Sigmoid colon (tissue), 4 donors: ENCODE measurements around the gene SNTG2.

Experiments used
- EP300 ChIP-seq, 4 donors: sonication (generic); formaldehyde crosslinking; IDR thresholded peaks; one replicate each; pipeline ENCODE4 v1.6.1; 2017; ENCODE audit warnings: antibody characterized with exemption in 4 of 4
- POLR2A ChIP-seq, 2 donors: fragments of 450-650 bp; IDR thresholded peaks; one replicate each; pipeline ENCODE4 v1.6.1; 2016; ENCODE audit warnings: antibody characterized with exemption in 2 of 2, mild to moderate bottlenecking in 2 of 2, moderate library complexity in 2 of 2
- TF ChIP-seq, protein P1 (sequence below), 4 experiments: fragments of 450-650 bp in 3 of 4; fragments of 200-600 bp in 1 of 4; IDR thresholded peaks; one replicate each; pipeline ENCODE4 v1.5.1; 2016 to 2019; ENCODE audit warnings: antibody characterized with exemption in 4 of 4, mild to moderate bottlenecking in 3 of 4, moderate library complexity in 2 of 4

DNA sequence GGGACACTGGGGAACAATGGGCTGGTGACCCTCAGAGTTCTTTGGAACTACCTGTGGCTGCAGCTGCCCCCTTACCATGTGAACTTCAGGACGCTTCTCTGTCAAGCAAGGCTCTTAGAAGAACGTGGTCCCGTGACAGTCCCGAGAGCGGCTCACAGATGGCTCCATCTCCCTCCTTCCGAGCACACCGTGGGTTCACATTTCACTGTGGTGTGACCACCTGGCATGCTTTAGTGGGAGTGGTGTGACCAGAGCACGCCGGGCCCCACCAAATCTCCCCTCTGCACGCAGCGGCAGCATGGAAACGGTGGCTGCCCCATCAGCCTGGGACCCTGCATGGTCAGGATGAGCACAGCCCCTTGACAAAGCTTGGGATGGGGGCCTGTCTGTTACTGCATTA is 452.9 kb downstream of the SNTG2 start:
- TF ChIP-seq, protein P1, sequence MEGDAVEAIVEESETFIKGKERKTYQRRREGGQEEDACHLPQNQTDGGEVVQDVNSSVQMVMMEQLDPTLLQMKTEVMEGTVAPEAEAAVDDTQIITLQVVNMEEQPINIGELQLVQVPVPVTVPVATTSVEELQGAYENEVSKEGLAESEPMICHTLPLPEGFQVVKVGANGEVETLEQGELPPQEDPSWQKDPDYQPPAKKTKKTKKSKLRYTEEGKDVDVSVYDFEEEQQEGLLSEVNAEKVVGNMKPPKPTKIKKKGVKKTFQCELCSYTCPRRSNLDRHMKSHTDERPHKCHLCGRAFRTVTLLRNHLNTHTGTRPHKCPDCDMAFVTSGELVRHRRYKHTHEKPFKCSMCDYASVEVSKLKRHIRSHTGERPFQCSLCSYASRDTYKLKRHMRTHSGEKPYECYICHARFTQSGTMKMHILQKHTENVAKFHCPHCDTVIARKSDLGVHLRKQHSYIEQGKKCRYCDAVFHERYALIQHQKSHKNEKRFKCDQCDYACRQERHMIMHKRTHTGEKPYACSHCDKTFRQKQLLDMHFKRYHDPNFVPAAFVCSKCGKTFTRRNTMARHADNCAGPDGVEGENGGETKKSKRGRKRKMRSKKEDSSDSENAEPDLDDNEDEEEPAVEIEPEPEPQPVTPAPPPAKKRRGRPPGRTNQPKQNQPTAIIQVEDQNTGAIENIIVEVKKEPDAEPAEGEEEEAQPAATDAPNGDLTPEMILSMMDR (IDR thresholded peaks at IDR 0.05), result no peak
- no peak for TF ChIP-seq POLR2A (IDR thresholded peaks at IDR 0.05)
- TF ChIP-seq EP300 (IDR thresholded peaks at IDR 0.05), result no peak
